ENCODE data around the gene LRP1B. TPM values are rescaled to one million over a fixed set of nuclear protein-coding genes. Genes with fewer than 3 reads are reported as not detected.

Gene LRP1B
- total and polyA plus RNA-seq, 2 of the 8 experiments (the other 6 are each of a cell fraction or from before 2014, with no cell fraction given), result 0.03 TPM; not detected in 1

GRCh38 chr2:141125432-141125831 lies 1005.4 kb downstream of the LRP1B start (continued):
- TF ChIP-seq CHD7 (IDR thresholded peaks at IDR 0.05; ENCODE audit: insufficient replicate concordance, low read length) (no peak), KDM1A (IDR thresholded peaks at IDR 0.05; ENCODE audit: borderline replicate concordance, low read length) (no peak), TEAD4 (IDR thresholded peaks at IDR 0.05; ENCODE audit: low read depth, low read length) (no peak), RFX5 (IDR thresholded peaks at IDR 0.05; ENCODE audit: borderline replicate concordance, low read depth, low read length) (no peak), KDM4A (IDR thresholded peaks at IDR 0.05; ENCODE audit: low read depth, low read length, severe bottlenecking) (no peak), YY1 (IDR thresholded peaks at IDR 0.05; ENCODE audit: low read depth, low read length) (no peak), SIN3A (conservative IDR thresholded peaks at IDR 0.05 in 1 of 2, IDR thresholded peaks at IDR 0.05 in 1 of 2; ENCODE audit: low read depth in 1 of 2, low read length in 2 of 2) (no peak), SIRT6 (IDR thresholded peaks at IDR 0.05; ENCODE audit: low read length) (no peak), BCL11A (IDR thresholded peaks at IDR 0.05; ENCODE audit: low read depth in 2 of 2, low read length in 2 of 2) (no peak), POU5F1 (IDR thresholded peaks at IDR 0.05; ENCODE audit: low read depth, low read length) (no peak), SP2 (IDR thresholded peaks at IDR 0.05; ENCODE audit: low read length) (no peak), SP1 (IDR thresholded peaks at IDR 0.05; ENCODE audit: low read depth, low read length) (no peak)

All from H1 (cell line).